BJ (cell line): ENCODE results near the gene KICS2. TPM values are rescaled to one million over a fixed set of nuclear protein-coding genes. Genes with fewer than 3 reads are reported as not detected.

Experiments used
- CTCF ChIA-PET: fragments of 350-600 bp; formaldehyde crosslinking; extraction: SDS; loops from one replicate; lab custom pipeline; 2021; ENCODE audit warnings: antibody characterized with exemption, inconsistent platforms; lab: Yijun Ruan, JAX
- POLR2A ChIA-PET: fragments of 300-600 bp; sonication (Branson Sonifier 250); formaldehyde crosslinking; extraction: SDS; loops from one replicate; lab custom pipeline; 2021; ENCODE audit warnings: antibody characterized with exemption; lab: Charles Lee
- DNase-seq: peaks from one replicate; pipeline ENCODE4 v3.0.0-alpha.2; 2011; ENCODE audit warnings: low read depth
- H3K27me3 ChIP-seq: 2 replicates; pipeline ENCODE4 v1.6.0; 2011; ENCODE audit warnings: low read length; ENCODE audit not compliant: control insufficient read depth, insufficient read depth
- H3K36me3 ChIP-seq: 2 replicates; pipeline ENCODE4 v1.5.1; 2011; ENCODE audit warnings: low read length; ENCODE audit not compliant: control insufficient read depth, insufficient read depth
- H3K4me3 ChIP-seq: 2 replicates; pipeline ENCODE4 v1.5.1; 2011; ENCODE audit warnings: low read depth, mild to moderate bottlenecking, control low read depth, low read length
- CTCF ChIP-seq: IDR thresholded peaks from 2 replicates; pipeline ENCODE4 v1.5.1; 2011; ENCODE audit warnings: low read depth, mild to moderate bottlenecking, control low read depth, inconsistent platforms, low read length, moderate library complexity; ENCODE audit not compliant: insufficient read depth
- polyA plus RNA-seq: library from polyadenylated mRNA; depleted of rRNA; stranded (reverse); fragments of >200 nt; gene quantifications from 2 replicates; pipeline ENCODE4 v1.2.3, GENCODE V29; 2011

The KICS2 gene
- polyA plus RNA-seq, 1 experiment: 3.3 TPM

DNA sequence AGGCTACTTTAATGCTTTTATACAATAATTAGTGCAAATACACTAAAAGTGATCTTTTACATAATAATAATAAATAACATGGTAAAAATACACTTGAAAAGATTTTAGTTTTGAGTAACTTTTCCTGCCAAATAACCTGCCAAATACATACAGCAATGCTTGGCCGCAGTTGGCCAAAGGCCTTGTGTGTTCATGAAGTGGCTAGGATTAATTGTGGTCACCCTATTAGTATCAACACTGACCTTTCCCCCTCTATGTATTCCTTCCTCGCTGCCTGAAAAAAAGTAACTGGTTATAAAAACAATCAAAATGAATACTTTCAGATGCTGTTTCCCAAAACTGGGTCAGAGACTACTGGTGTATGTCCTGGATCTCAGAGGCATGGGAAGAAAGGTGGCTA, 34.3 kb downstream of the KICS2 start:
- no peak for TF ChIP-seq CTCF
- ChIA-PET CTCF (no interaction called here), POLR2A (no interaction called here)
- Histone ChIP-seq H3K36me3 (no peaks in the 10 kb centered on the region), H3K4me3 (no peak overlapping the region), H3K27me3 (no peaks in the 10 kb centered on the region)
- no peak for DNase-seq

- ChIA-PET POLR2A (no interaction called here), CTCF (no interaction called here)
- H3K4me3 ChIP-seq: no peak overlapping the region
- no peak for DNase-seq
- TF ChIP-seq CTCF: no peak
- no peaks in the 10 kb centered on the region for H3K27me3 ChIP-seq
- no peaks in the 10 kb centered on the region for H3K36me3 ChIP-seq
Observed at GRCh38 chr12:64187370-64187769, 34.7 kb downstream of the KICS2 start.

- H3K27me3 ChIP-seq: no peaks in the 10 kb centered on the region
- no peak for DNase-seq
- POLR2A ChIA-PET: no interaction called here
- H3K4me3 ChIP-seq: no peak overlapping the region
- CTCF ChIA-PET: no interaction called here
- no peaks in the 10 kb centered on the region for H3K36me3 ChIP-seq
- no peak for TF ChIP-seq CTCF
Observed at GRCh38 chr12:64186789-64187188, 35.3 kb downstream of the KICS2 start.

DNA sequence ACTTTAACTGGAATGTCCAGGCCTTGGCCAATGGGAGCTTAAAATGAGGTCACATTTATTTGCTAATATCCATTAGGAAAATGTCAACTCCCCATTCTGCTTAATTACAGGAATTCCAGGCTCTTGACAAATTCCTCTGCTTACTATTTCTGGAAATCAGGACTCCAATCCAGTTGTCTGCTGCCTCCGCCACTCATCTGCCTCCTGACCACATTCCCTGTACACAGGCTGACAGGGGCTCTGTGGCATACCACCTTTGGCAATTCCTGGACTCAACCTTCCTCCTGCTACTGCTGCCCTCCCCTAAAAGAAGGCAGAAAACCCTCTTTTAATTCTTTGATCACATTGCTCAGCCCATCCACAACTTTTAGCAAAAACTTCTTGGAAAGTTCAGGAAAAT, 37.9 kb downstream of the KICS2 start:
- TF ChIP-seq CTCF: no peak
- ChIA-PET CTCF (interaction anchor here (0.6 to 1.2 kb wide), 3 partner anchors 32 to 341 kb away, joined by 3 read pairs; no protein-coding TSS in a partner anchor), POLR2A (no interaction called here)
- Histone ChIP-seq H3K36me3 (no peaks in the 10 kb centered on the region), H3K27me3 (no peaks in the 10 kb centered on the region), H3K4me3 (no peak overlapping the region)
- no peak for DNase-seq

- no peaks in the 10 kb centered on the region for H3K36me3 ChIP-seq
- TF ChIP-seq CTCF: peak; percentile 70
- ChIA-PET POLR2A (no interaction called here), CTCF (interaction anchor here (0.6 to 2.8 kb wide), 13 partner anchors 9 to 338 kb away, joined by 3 to 27 read pairs (median 4); partner anchors contain the start of gene SRGAP1)
- DNase-seq: peak; percentile 95
- H3K4me3 ChIP-seq: no peak overlapping the region
- no peaks in the 10 kb centered on the region for H3K27me3 ChIP-seq
Observed at GRCh38 chr12:64181430-64182291, 40.4 kb downstream of the KICS2 start.
